Parathyroid adenoma (tissue), 2 donors: ENCODE measurements around the gene LETM1.

Source experiments
- H2AFZ ChIP-seq: fragments of 300-600 bp; sonication (generic); one replicate; pipeline ENCODE4 v1.7.0; 2017; ENCODE audit warnings: antibody characterized with exemption, mild to moderate bottlenecking
- H3K27ac ChIP-seq: fragments of 300-600 bp; sonication (generic); one replicate; pipeline ENCODE4 v1.7.0; 2017
- H3K27me3 ChIP-seq: fragments of 300-600 bp; sonication (generic); one replicate; pipeline ENCODE4 v1.7.0; 2017; ENCODE audit warnings: low read length; ENCODE audit not compliant: control insufficient read depth, insufficient read depth
- H3K36me3 ChIP-seq: fragments of 300-600 bp; sonication (generic); one replicate; pipeline ENCODE4 v1.7.0; 2017; ENCODE audit warnings: low read length; ENCODE audit not compliant: control insufficient read depth, insufficient read depth
- H3K4me1 ChIP-seq: fragments of 300-600 bp; sonication (generic); one replicate; pipeline ENCODE4 v1.7.0; 2017; ENCODE audit warnings: control low read depth
- H3K4me2 ChIP-seq: fragments of 300-600 bp; sonication (generic); one replicate; pipeline ENCODE4 v1.7.0; 2017; ENCODE audit warnings: low read length
- H3K4me3 ChIP-seq: fragments of 300-600 bp; sonication (generic); one replicate; pipeline ENCODE4 v1.7.0; 2017; ENCODE audit warnings: low read depth, low read length
- H3K79me2 ChIP-seq: fragments of 300-600 bp; sonication (generic); one replicate; pipeline ENCODE4 v1.7.0; 2017; ENCODE audit warnings: control low read depth
- H3K9ac ChIP-seq: fragments of 300-600 bp; sonication (generic); one replicate; pipeline ENCODE4 v1.7.0; 2017; ENCODE audit warnings: mild to moderate bottlenecking
- H3K9me3 ChIP-seq: fragments of 300-600 bp; sonication (generic); one replicate; pipeline ENCODE4 v1.7.0; 2017; ENCODE audit warnings: low read length; ENCODE audit not compliant: control insufficient read depth
- TF ChIP-seq, protein P1 (sequence below): fragments of 300-600 bp; sonication (generic); IDR thresholded peaks from one replicate; pipeline ENCODE4 v1.7.0; 2017; ENCODE audit warnings: antibody characterized with exemption, mild to moderate bottlenecking
- donor health status: primary hyperparathyroidism.

LETM1 gene

GRCh38 chr4:1856943-1857699 lies 1.2 kb upstream of the LETM1 start:
- peak overlapping the region; percentile 79 for H3K4me3 ChIP-seq

GRCh38 chr4:1855333-1856070 lies 454 bp downstream of the LETM1 start:
- TF ChIP-seq, protein P1, sequence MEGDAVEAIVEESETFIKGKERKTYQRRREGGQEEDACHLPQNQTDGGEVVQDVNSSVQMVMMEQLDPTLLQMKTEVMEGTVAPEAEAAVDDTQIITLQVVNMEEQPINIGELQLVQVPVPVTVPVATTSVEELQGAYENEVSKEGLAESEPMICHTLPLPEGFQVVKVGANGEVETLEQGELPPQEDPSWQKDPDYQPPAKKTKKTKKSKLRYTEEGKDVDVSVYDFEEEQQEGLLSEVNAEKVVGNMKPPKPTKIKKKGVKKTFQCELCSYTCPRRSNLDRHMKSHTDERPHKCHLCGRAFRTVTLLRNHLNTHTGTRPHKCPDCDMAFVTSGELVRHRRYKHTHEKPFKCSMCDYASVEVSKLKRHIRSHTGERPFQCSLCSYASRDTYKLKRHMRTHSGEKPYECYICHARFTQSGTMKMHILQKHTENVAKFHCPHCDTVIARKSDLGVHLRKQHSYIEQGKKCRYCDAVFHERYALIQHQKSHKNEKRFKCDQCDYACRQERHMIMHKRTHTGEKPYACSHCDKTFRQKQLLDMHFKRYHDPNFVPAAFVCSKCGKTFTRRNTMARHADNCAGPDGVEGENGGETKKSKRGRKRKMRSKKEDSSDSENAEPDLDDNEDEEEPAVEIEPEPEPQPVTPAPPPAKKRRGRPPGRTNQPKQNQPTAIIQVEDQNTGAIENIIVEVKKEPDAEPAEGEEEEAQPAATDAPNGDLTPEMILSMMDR = no peak
- Histone ChIP-seq H3K4me1 (no peaks in the 10 kb centered on the region), H3K79me2 (peaks cover 10% of the 10 kb centered on the region), H3K9me3 (no peaks in the 10 kb centered on the region), H3K4me2 (peak overlapping the region; percentile 90), H3K36me3 (no peaks in the 10 kb centered on the region), H3K27ac (no peak overlapping the region), H3K27me3 (no peaks in the 10 kb centered on the region), H3K9ac (no peak overlapping the region), H2AFZ (peak overlapping the region; percentile 60), H3K4me3 (peak overlapping the region; percentile 79)

More at GRCh38 chr4:1856943-1857699, 1.2 kb upstream of the LETM1 start:
- Histone ChIP-seq H2AFZ (peak overlapping the region; percentile 93), H3K27me3 (no peaks in the 10 kb centered on the region), H3K9me3 (no peaks in the 10 kb centered on the region), H3K36me3 (no peaks in the 10 kb centered on the region), H3K9ac (no peak overlapping the region), H3K4me2 (peak overlapping the region; percentile 66), H3K27ac (peak overlapping the region; percentile 65), H3K4me1 (no peaks in the 10 kb centered on the region), H3K79me2 (peaks cover 10% of the 10 kb centered on the region)
- TF ChIP-seq, protein P1 = no peak

DNA sequence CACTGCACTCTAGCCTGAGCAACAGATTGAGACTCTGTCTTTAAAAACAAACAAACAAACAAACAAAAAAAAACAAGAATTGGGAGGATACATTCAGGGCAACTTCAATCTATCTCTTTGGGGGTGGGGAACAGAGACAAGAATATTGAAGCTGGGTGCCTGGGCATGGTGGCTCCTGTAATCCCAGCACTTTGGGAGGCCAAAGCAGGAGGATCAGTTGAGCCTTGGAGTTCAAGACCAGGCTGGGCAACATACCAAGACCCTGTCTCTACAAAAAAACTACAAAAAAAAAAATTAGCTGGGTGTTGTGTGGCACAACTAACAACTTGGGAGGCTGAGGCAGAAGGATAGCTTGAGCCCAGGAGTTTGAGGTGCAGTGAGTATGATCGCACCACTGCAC lies 1.2 kb downstream of the LETM1 start:
- no peak overlapping the region for H3K9ac ChIP-seq
- H3K27ac ChIP-seq = no peak overlapping the region

DNA sequence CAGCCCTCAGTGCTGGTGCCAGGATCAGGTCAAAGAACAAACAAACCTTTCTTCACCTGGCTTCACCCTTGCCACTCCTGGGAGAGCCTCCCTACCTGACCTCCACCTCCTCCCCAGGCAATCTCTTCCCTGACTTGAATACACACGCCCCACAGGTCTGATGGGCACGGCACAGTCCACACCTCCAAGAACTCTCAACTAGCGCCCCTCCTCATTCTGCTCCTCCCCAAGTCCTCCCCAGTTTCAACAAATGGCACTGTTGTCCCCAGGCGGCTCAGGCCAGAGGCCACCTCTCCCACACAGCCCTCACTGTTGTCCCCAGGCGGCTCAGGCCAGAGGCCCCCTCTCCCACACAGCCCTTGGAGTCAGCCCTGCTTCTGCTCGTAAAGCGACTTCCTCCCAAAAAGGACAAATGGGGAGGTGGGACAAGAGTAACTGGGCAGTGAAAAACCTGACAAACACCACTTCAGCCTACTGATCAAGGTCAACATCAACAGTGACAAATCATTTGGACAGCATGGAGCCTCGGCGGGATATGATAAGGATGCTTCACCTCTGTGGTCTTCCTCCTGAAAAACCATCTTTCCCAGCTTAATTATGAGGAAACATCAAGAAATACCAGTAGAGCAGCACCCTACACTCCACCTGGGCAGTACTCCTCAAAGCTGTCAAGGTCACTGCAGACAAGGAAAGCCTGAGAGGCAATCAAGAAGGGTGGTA lies 2.9 kb downstream of the LETM1 start:
- TF ChIP-seq, protein P1 = no peak
- Histone ChIP-seq H2AFZ (no peak overlapping the region), H3K4me1 (no peaks in the 10 kb centered on the region), H3K4me2 (no peak overlapping the region), H3K27ac (no peak overlapping the region), H3K79me2 (peaks cover 10% of the 10 kb centered on the region), H3K27me3 (no peaks in the 10 kb centered on the region), H3K9ac (no peak overlapping the region), H3K4me3 (no peak overlapping the region), H3K9me3 (no peaks in the 10 kb centered on the region), H3K36me3 (no peaks in the 10 kb centered on the region)

More for the DNA sequence above, 1.2 kb downstream of the LETM1 start:
- H3K4me2 ChIP-seq = peak overlapping the region; percentile 90
- no peaks in the 10 kb centered on the region for H3K27me3 ChIP-seq
- peaks cover 10% of the 10 kb centered on the region for H3K79me2 ChIP-seq
- TF ChIP-seq, protein P1 = no peak
- peak overlapping the region; percentile 79 for H3K4me3 ChIP-seq
- no peaks in the 10 kb centered on the region for H3K4me1 ChIP-seq
- no peaks in the 10 kb centered on the region for H3K9me3 ChIP-seq
- no peak overlapping the region for H2AFZ ChIP-seq
- H3K36me3 ChIP-seq = no peaks in the 10 kb centered on the region
